Left forelimb (tissue), 1 donor: Measurements from ENCODE around the gene NRXN2.

ENCODE experiments used
- DNase-seq: peaks from one replicate; pipeline ENCODE4 v3.0.0-alpha.2; 2018; ENCODE audit warnings: low spot score

Gene NRXN2

DNA sequence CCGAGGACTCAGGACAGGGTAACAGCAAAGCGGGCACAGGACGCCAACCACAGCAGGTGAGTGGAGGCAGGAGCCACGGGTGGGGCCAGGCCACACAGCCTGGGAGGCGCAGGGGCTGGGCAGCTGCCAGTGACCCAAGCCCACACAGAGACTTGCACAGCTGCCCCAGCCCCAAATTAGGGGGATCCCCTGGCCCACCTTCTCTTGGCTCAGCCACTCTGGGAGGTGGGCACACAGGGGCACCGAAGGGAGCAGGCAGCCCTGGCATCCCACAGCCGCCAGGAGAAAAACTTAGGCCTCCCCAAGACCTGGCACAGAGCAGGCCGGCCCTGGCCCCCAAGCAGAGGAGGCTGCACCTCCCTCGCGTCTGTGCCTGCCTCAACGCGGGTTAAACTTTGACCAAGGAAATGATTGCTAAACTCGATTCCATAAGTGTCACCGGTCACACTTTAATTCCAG lies 132.2 kb downstream of the NRXN2 start, which contains the start of gene SLC22A12:
Gene SLC22A12, plus strand, starts transcription at position 458 of the 459 bp plus-strand sequence. CDS start 337 bp downstream, outside the sequence.
- no peak for DNase-seq

DNA sequence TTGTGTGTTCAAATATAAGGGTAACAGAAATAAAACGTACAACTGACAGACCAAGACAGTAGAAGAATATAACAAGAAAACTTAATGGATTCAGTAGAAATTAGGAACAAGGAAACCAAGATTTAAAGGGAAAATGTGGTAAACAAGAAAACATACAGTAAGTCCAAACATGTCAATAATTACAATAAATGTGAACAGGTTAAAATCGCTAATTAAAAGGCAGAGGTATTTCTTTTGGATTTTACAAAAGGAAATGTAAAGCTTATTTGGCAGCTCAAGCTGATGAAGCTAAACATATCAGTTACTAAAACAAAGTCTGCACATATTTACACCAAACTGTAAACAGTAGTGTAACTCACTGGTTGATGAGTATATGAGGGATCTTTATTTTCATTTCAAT lies 134.3 kb downstream of the NRXN2 start:
- no peak for DNase-seq

DNA sequence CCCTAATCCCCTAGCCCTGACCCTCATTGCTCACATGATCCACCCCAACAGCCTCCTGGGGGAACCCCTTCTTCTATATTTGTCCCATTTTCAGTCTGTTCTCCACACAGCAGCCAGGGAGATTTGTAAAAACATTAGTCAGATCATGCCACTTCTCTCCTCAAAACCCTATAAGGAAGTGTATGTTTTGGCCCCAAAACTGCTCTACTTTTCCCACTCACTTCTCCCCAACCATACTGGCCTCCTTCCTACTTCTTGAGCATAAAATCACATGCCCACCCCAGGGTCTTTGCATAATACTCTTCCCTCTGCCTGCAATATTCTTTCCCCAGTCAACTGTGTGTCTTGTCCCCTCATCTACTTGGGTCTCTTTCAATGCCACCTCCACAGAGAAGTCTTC lies 136.6 kb downstream of the NRXN2 start:
- no peak for DNase-seq

DNA sequence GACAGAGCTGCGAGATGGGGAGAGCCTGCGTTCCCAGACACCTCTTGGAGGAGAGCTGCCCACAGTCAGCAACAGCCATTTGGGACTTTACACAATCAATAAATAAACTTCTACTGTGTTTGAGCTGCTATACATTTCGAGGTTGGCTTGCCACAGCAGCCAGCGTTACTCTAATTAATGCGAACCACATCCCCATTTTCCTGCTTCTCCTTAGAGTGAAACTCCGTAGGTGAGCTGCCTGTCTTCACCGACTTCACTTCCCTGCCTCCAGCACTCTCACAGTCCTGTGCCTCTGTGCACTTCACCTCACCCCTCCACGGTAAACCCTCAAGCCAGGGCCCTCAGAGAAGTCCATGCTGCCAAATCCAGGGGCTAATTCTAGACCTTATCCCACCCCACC lies 137.8 kb downstream of the NRXN2 start:
- DNase-seq = no peak

DNA sequence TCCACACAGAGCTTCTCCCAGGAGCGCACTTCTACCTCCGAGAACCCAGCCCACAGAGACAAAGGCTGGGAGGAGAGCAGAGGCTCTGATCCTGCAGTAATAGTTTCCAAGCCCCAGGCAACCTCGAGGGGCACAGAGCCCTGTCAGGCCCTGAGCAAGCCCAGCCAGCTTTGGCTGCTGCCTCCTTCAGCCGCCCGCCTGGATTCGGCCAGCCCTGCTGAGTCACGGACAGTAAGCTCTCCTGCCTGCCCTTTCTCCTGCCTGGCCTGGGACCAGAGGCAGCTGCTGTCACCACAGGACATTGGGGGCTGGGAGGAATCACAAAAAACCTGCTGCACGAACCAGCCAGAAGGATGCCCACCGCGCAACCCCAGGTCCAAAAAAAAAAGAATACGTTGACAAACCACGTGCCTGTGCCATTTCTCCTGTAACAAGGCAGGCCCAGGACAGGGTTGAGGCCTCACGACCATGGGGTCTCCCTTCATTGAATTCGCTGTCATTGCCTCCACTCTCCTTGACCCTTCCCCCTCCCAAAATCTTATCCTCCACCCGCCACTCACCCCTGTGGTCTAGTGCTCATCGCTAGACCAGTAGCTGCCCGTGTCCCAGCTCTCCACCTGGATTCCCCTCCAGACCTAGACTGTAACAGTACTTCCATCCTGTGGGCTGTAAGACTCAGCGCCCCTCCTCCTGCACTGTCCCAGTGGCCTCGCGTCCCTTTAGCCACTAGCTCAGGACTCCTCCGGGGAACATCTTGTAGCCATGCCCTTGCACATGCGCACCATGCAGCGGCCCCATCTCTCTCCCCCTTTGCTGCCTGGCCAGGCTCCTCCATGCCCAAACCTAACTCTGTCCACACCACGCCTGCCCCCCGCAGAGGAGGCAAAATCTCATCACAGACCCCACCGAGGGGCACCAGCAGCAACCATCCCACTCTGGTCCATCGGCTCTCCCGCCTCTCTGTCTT lies 139.4 kb downstream of the NRXN2 start:
- no peak for DNase-seq

GRCh38 chr11:64582885-64583284 lies 140.1 kb downstream of the NRXN2 start:
- DNase-seq = no peak

DNA sequence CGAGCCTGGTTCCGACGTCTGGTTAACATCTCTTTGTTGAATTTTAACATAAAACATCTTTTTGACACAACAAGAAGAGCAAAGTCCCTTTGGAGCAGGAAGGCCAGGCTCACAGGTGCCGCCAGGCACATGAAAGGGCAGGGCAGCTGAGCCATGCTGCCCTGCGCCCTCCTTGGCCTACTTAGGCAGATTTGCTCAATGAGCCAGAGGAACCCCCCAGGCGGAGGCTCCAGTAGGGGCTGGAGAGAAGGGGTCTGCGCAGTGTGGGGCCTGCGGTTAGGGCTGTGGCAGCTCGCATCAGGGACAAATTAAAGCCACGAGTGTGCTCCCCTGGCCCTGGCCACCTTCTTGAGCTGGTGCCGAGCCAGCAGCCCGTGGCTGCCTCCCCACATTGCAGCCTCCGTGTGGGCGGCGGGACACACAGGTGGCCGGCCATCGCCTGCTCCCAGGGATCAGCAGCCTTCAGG lies 141.9 kb downstream of the NRXN2 start:
- no peak for DNase-seq

GRCh38 chr11:64580412-64580811 lies 142.6 kb downstream of the NRXN2 start:
- no peak for DNase-seq

DNA sequence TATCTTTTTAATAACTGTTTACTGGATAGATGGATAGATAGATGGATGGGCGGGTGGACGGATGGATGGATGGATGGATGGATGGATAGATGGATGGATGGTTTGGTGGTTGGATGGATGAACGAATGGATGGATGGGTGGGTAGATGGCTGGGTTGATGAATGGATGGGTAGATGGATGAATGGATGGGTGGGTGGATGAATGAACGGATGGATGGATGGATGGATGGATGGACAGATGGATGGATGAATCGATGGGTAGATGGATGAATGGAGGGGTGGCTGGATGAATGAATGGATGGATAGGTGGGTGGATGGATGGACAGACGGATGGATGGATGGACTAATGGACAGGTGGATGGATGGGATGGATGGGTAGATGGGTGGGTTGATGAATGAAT lies 145.8 kb downstream of the NRXN2 start:
- no peak for DNase-seq

DNA sequence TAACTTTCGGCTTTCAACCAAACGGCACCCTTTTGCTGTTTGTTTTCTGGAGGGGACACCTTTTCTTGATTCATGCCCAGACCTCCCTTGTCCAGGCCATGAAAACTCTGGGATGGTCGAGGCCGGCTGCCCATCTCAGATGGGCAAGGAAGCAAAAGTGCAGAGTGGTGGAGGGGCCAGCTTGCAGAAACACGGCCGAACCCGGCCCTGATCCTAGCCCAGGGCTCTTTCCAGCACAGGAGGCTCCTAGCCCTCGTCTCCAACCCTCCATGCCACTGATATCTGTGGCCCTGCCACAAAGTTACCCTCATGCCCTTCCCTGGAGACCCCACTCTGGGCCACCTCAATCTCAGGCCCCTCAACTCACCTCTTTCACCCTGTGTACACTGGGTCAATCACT lies 150.9 kb downstream of the NRXN2 start:
- DNase-seq = peak; percentile 49

DNA sequence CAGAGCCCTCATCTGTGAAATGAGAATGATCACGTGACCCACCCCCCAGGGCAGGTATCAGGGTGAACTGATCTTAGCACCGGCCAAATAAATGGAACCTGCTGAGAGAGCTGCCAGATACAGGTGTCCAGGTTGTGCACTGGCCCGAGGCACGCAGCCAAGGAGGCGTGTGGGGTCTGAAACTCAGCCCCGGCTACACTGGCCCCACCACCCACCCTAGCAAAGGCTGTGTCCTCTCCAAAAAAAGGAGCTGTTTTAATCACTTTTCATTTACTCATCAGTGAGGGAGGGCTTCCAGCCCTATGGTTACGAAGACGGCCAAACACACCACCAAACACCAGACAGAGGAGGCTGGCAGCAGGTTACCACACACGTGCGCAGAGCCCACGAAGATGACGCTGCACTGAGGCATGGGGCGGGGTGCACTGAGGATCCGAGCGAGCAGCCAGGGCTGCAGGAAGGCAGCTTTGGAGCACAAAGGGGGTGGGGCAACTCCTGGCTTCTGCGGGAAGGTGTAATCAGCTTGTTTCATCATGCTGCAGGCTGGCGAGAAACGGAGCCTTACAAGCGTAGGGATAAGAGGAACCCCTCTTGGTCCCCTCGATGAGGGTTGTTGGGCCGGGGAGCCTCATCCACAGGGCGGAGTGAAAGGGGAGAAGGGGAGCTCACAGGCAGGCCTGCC lies 151.4 kb downstream of the NRXN2 start:
- peak; percentile 57 for DNase-seq

GRCh38 chr11:64571050-64571409 lies 152.0 kb downstream of the NRXN2 start:
- DNase-seq = peak; percentile 46

- peak; percentile 2 for DNase-seq
Observed at GRCh38 chr11:64570341-64570740, 152.7 kb downstream of the NRXN2 start.

- DNase-seq = no peak
Observed at GRCh38 chr11:64569300-64569970, 153.6 kb downstream of the NRXN2 start.

- DNase-seq = no peak
Observed at GRCh38 chr11:64568584-64569140, 154.3 kb downstream of the NRXN2 start.

- DNase-seq = peak; percentile 55
Observed at GRCh38 chr11:64568041-64568571, 154.9 kb downstream of the NRXN2 start.

GRCh38 chr11:64566915-64567891 lies 155.8 kb downstream of the NRXN2 start:
- DNase-seq = peak; percentile 60

GRCh38 chr11:64566042-64566914 lies 156.7 kb downstream of the NRXN2 start:
- peak; percentile 65 for DNase-seq
